ENCODE results near the gene DAGLA.

Gene DAGLA

GRCh38 chr11:61707574-61707973 is 27.4 kb downstream of the DAGLA start:
- Histone ChIP-seq H3K27me3 (ENCODE audit: control insufficient read depth, insufficient read depth, low read length) (no peaks in the 10 kb centered on the region), H3K4me1 (ENCODE audit: control insufficient read depth, insufficient read depth, low read length) (peaks cover 2% of the 10 kb centered on the region), H3K9me3 (ENCODE audit: control insufficient read depth, insufficient read depth, low read length) (no peaks in the 10 kb centered on the region), H3K36me3 (ENCODE audit: control insufficient read depth, insufficient read depth, low read length) (no peaks in the 10 kb centered on the region), H3K4me3 (ENCODE audit: low read depth, low read length) (no peak overlapping the region), H3K9ac (ENCODE audit: low read depth, low read length) (no peak overlapping the region)

GRCh38 chr11:61709110-61709509 is 28.9 kb downstream of the DAGLA start:
- Histone ChIP-seq H3K4me3 (ENCODE audit: low read depth, low read length) (no peak overlapping the region), H3K9ac (ENCODE audit: low read depth, low read length) (no peak overlapping the region), H3K4me1 (ENCODE audit: control insufficient read depth, insufficient read depth, low read length) (peaks cover 2% of the 10 kb centered on the region), H3K36me3 (ENCODE audit: control insufficient read depth, insufficient read depth, low read length) (no peaks in the 10 kb centered on the region), H3K27me3 (ENCODE audit: control insufficient read depth, insufficient read depth, low read length) (no peaks in the 10 kb centered on the region), H3K9me3 (ENCODE audit: control insufficient read depth, insufficient read depth, low read length) (no peaks in the 10 kb centered on the region)

DNA sequence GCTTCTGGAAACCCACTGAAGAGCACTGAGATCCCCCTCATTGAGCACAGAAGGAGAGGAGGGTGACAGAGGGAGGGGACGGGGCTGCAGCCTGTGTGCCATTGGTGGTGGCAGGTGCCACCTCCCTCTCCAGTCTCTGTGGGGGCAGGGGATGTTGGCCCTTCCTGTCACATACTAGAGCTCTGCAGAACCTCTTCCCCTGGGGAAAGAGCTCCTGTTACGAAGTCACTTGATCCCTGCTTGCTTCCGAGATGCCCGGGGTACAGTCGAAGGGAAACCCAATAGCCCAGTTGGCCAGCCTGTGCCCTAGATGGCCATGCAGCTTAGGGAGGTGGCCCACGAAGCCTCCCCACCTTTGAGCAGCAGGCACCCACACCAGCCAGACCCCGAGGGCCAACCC is 29.4 kb downstream of the DAGLA start:
- Histone ChIP-seq H3K27me3 (ENCODE audit: control insufficient read depth, insufficient read depth, low read length) (no peaks in the 10 kb centered on the region), H3K4me1 (ENCODE audit: control insufficient read depth, insufficient read depth, low read length) (peaks cover 2% of the 10 kb centered on the region), H3K9ac (ENCODE audit: low read depth, low read length) (no peak overlapping the region), H3K9me3 (ENCODE audit: control insufficient read depth, insufficient read depth, low read length) (no peaks in the 10 kb centered on the region), H3K36me3 (ENCODE audit: control insufficient read depth, insufficient read depth, low read length) (no peaks in the 10 kb centered on the region), H3K4me3 (ENCODE audit: low read depth, low read length) (no peak overlapping the region)

DNA sequence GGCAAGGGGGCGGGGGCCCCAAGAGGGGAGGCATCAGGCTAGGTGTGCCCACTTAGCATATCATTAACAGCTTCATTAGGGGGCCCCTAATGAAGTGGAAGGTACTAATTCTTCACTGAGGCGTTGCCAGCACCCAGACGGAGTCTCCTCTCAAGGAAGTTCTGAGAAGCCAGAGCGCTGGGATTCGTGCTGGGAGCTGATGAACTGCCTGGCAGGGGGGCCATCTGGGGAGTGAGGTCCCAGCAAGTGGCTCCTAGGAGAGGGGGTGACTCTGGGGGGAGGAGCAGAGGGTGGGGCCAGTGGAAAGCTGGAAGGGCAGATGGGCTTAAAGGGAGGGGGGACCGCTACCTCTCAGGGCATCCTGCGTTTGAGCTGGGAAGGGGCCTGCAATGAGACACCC is 29.8 kb downstream of the DAGLA start:
- Histone ChIP-seq H3K36me3 (ENCODE audit: control insufficient read depth, insufficient read depth, low read length) (no peaks in the 10 kb centered on the region), H3K4me1 (ENCODE audit: control insufficient read depth, insufficient read depth, low read length) (peaks cover 2% of the 10 kb centered on the region), H3K4me3 (ENCODE audit: low read depth, low read length) (no peak overlapping the region), H3K9ac (ENCODE audit: low read depth, low read length) (no peak overlapping the region), H3K9me3 (ENCODE audit: control insufficient read depth, insufficient read depth, low read length) (no peaks in the 10 kb centered on the region), H3K27me3 (ENCODE audit: control insufficient read depth, insufficient read depth, low read length) (no peaks in the 10 kb centered on the region)

DNA sequence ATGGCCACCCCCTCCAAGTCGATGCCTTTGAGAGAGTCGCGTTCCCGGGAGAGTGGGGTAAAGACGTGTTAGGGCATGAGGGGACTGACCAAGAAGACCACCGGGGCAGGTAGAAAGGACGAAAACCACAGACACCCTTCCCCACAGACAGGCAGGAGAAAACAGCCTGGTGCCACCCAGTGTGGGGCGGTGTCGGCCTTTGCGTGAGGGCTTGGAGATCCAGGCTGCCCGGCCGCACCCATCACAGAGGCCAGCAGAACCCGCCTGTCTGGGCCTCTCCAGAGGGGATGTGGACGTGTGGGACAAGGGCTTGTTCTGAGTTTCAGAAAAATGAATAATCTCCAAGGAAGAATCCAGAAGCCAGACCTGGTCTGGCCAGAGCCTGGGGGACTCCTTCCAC is 30.8 kb downstream of the DAGLA start:
- Histone ChIP-seq H3K9ac (ENCODE audit: low read depth, low read length) (no peak overlapping the region), H3K4me3 (ENCODE audit: low read depth, low read length) (no peak overlapping the region), H3K36me3 (ENCODE audit: control insufficient read depth, insufficient read depth, low read length) (no peaks in the 10 kb centered on the region), H3K9me3 (ENCODE audit: control insufficient read depth, insufficient read depth, low read length) (no peaks in the 10 kb centered on the region), H3K4me1 (ENCODE audit: control insufficient read depth, insufficient read depth, low read length) (peaks cover 2% of the 10 kb centered on the region), H3K27me3 (ENCODE audit: control insufficient read depth, insufficient read depth, low read length) (no peaks in the 10 kb centered on the region)

DNA sequence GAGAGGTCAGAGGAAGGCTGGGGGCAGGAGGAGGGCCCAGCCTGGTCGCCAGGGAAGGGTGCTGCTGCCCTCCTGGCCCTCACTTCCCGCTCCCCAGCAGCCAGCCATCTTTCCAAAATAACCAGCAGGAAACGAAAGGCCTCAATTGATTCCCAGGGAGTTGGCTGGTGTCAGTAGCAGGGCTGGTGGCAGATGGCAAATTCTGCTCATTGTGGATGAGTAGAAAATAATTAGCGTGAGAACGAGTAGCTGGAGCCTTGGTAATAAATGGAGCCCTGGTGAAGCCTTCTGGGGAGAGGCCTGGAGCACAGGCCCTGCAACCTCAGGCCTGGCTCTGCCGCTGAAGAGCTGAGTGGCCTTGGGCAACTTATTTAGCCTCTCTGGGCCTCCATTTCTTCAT is 31.3 kb downstream of the DAGLA start:
- Histone ChIP-seq H3K36me3 (ENCODE audit: control insufficient read depth, insufficient read depth, low read length) (no peaks in the 10 kb centered on the region), H3K9ac (ENCODE audit: low read depth, low read length) (no peak overlapping the region), H3K4me3 (ENCODE audit: low read depth, low read length) (no peak overlapping the region), H3K4me1 (ENCODE audit: control insufficient read depth, insufficient read depth, low read length) (peaks cover 2% of the 10 kb centered on the region), H3K9me3 (ENCODE audit: control insufficient read depth, insufficient read depth, low read length) (no peaks in the 10 kb centered on the region), H3K27me3 (ENCODE audit: control insufficient read depth, insufficient read depth, low read length) (no peaks in the 10 kb centered on the region)

DNA sequence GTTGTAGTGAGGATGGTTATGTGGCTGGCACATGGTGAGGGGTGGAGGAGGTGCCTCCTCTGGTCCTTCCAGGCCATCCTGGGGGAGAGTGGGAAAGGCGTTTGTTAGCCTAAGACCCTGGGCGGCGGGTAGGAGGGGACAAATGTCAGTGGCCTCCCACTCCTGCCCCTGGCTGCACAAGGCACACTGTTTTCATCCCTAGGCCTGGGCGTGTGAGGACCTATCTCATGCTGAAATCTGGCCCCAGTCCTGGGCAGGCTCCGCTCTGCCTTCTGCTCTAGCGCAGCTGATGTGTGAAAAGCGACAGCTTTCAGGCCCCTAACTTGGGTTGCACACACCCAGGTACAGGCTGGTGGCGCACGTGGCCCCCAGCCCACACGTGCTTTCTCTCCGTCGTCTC is 32.1 kb downstream of the DAGLA start:
- no peaks in the 10 kb centered on the region for H3K9me3 ChIP-seq (ENCODE audit: control insufficient read depth, insufficient read depth, low read length)
- H3K27me3 ChIP-seq (ENCODE audit: control insufficient read depth, insufficient read depth, low read length), result no peaks in the 10 kb centered on the region
- H3K9ac ChIP-seq (ENCODE audit: low read depth, low read length), result no peak overlapping the region
- H3K4me1 ChIP-seq (ENCODE audit: control insufficient read depth, insufficient read depth, low read length), result peaks cover 2% of the 10 kb centered on the region
- H3K4me3 ChIP-seq (ENCODE audit: low read depth, low read length), result no peak overlapping the region
- no peaks in the 10 kb centered on the region for H3K36me3 ChIP-seq (ENCODE audit: control insufficient read depth, insufficient read depth, low read length)

DNA sequence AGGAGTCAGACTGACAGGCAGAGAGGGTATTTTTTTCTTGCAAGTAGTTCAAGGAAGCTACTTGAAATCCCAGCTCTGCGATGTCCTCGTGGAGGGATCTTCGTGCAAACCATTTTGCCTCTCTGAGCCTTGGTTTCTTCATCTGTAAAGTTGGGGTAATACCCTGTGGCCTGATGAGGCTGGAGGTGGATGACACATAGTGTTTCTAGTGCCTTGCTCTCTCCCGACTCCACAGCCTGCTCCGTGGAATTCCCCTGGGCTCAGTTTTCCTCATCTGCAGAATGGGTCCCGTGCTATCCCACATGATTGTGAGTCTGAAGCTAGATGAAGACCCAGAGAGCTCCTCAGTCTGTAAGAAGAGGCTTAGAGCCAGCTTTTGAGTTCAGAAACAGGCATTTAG is 32.7 kb downstream of the DAGLA start:
- H3K9ac ChIP-seq (ENCODE audit: low read depth, low read length), result no peak overlapping the region
- H3K36me3 ChIP-seq (ENCODE audit: control insufficient read depth, insufficient read depth, low read length), result no peaks in the 10 kb centered on the region
- H3K27me3 ChIP-seq (ENCODE audit: control insufficient read depth, insufficient read depth, low read length), result no peaks in the 10 kb centered on the region
- no peak overlapping the region for H3K4me3 ChIP-seq (ENCODE audit: low read depth, low read length)
- no peaks in the 10 kb centered on the region for H3K9me3 ChIP-seq (ENCODE audit: control insufficient read depth, insufficient read depth, low read length)
- H3K4me1 ChIP-seq (ENCODE audit: control insufficient read depth, insufficient read depth, low read length), result peaks cover 2% of the 10 kb centered on the region

- Histone ChIP-seq H3K27me3 (ENCODE audit: control insufficient read depth, insufficient read depth, low read length) (no peaks in the 10 kb centered on the region), H3K4me3 (ENCODE audit: low read depth, low read length) (no peak overlapping the region), H3K36me3 (ENCODE audit: control insufficient read depth, insufficient read depth, low read length) (no peaks in the 10 kb centered on the region), H3K9ac (ENCODE audit: low read depth, low read length) (no peak overlapping the region), H3K4me1 (ENCODE audit: control insufficient read depth, insufficient read depth, low read length) (peaks cover 2% of the 10 kb centered on the region), H3K9me3 (ENCODE audit: control insufficient read depth, insufficient read depth, low read length) (no peaks in the 10 kb centered on the region)
These were observed 33.3 kb downstream of the DAGLA start for GRCh38 chr11:61713464-61713863.

- Histone ChIP-seq H3K27me3 (ENCODE audit: control insufficient read depth, insufficient read depth, low read length) (no peaks in the 10 kb centered on the region), H3K36me3 (ENCODE audit: control insufficient read depth, insufficient read depth, low read length) (no peaks in the 10 kb centered on the region), H3K4me1 (ENCODE audit: control insufficient read depth, insufficient read depth, low read length) (peaks cover 2% of the 10 kb centered on the region), H3K9me3 (ENCODE audit: control insufficient read depth, insufficient read depth, low read length) (no peaks in the 10 kb centered on the region), H3K9ac (ENCODE audit: low read depth, low read length) (no peak overlapping the region), H3K4me3 (ENCODE audit: low read depth, low read length) (no peak overlapping the region)
These were observed 33.7 kb downstream of the DAGLA start for GRCh38 chr11:61713906-61714305.

- Histone ChIP-seq H3K27me3 (ENCODE audit: control insufficient read depth, insufficient read depth, low read length) (no peaks in the 10 kb centered on the region), H3K36me3 (ENCODE audit: control insufficient read depth, insufficient read depth, low read length) (no peaks in the 10 kb centered on the region), H3K4me3 (ENCODE audit: low read depth, low read length) (no peak overlapping the region), H3K9me3 (ENCODE audit: control insufficient read depth, insufficient read depth, low read length) (no peaks in the 10 kb centered on the region), H3K4me1 (ENCODE audit: control insufficient read depth, insufficient read depth, low read length) (peaks cover 2% of the 10 kb centered on the region), H3K9ac (ENCODE audit: low read depth, low read length) (no peak overlapping the region)
These were observed 34.1 kb downstream of the DAGLA start for GRCh38 chr11:61714316-61714715.

- Histone ChIP-seq H3K27me3 (ENCODE audit: control insufficient read depth, insufficient read depth, low read length) (no peaks in the 10 kb centered on the region), H3K9me3 (ENCODE audit: control insufficient read depth, insufficient read depth, low read length) (no peaks in the 10 kb centered on the region), H3K4me3 (ENCODE audit: low read depth, low read length) (no peak overlapping the region), H3K9ac (ENCODE audit: low read depth, low read length) (no peak overlapping the region), H3K36me3 (ENCODE audit: control insufficient read depth, insufficient read depth, low read length) (no peaks in the 10 kb centered on the region), H3K4me1 (ENCODE audit: control insufficient read depth, insufficient read depth, low read length) (peaks cover 2% of the 10 kb centered on the region)
These were observed 34.7 kb downstream of the DAGLA start for GRCh38 chr11:61714916-61715315.

- no peaks in the 10 kb centered on the region for H3K9me3 ChIP-seq (ENCODE audit: control insufficient read depth, insufficient read depth, low read length)
- no peak overlapping the region for H3K4me3 ChIP-seq (ENCODE audit: low read depth, low read length)
- H3K36me3 ChIP-seq (ENCODE audit: control insufficient read depth, insufficient read depth, low read length), result no peaks in the 10 kb centered on the region
- peaks cover 2% of the 10 kb centered on the region for H3K4me1 ChIP-seq (ENCODE audit: control insufficient read depth, insufficient read depth, low read length)
- no peak overlapping the region for H3K9ac ChIP-seq (ENCODE audit: low read depth, low read length)
- no peaks in the 10 kb centered on the region for H3K27me3 ChIP-seq (ENCODE audit: control insufficient read depth, insufficient read depth, low read length)
These were observed 35.7 kb downstream of the DAGLA start for GRCh38 chr11:61715867-61716266.
